Skeletal muscle tissue (tissue), 4 donors: ENCODE measurements around the gene OSBPL10. TPM values are rescaled to one million over a fixed set of nuclear protein-coding genes. Genes with fewer than 3 reads are reported as not detected.

Experiments
- H3K27ac ChIP-seq: one replicate; pipeline ENCODE4 v1.7.0; 2013; ENCODE audit warnings: mild to moderate bottlenecking, low read depth, low read length, inconsistent platforms
- H3K27me3 ChIP-seq, 3 donors: one replicate each; pipeline ENCODE4 v1.7.0; 2013; ENCODE audit warnings: low read length in 3 of 3; ENCODE audit not compliant: control insufficient read depth in 3 of 3, insufficient read depth in 3 of 3
- H3K36me3 ChIP-seq, 3 donors: one replicate each; pipeline ENCODE4 v1.7.0; 2013; ENCODE audit warnings: low read length in 3 of 3; ENCODE audit not compliant: control insufficient read depth in 3 of 3, insufficient read depth in 3 of 3
- H3K4me1 ChIP-seq, 3 donors: one replicate each; pipeline ENCODE4 v1.7.0; 2013; ENCODE audit warnings: low read length in 3 of 3, mild to moderate bottlenecking in 3 of 3; ENCODE audit not compliant: control insufficient read depth in 3 of 3, insufficient read depth in 3 of 3
- H3K4me3 ChIP-seq, 3 donors: one replicate each; pipeline ENCODE4 v1.7.0; 2013; ENCODE audit warnings: low read length in 3 of 3
- H3K9ac ChIP-seq, 3 donors: one replicate each; pipeline ENCODE4 v1.7.0; 2013; ENCODE audit warnings: low read length in 3 of 3, mild to moderate bottlenecking in 3 of 3, moderate library complexity in 2 of 3, low read depth in 1 of 3
- H3K9me3 ChIP-seq, 3 donors: one replicate each; pipeline ENCODE4 v1.7.0; 2013; ENCODE audit warnings: low read length in 3 of 3; ENCODE audit not compliant: control insufficient read depth in 3 of 3
- total RNA-seq: library from RNA; depleted of rRNA; stranded (reverse); fragments of >200 nt; gene quantifications from one replicate; pipeline ENCODE4 v1.2.3, GENCODE V29; 2014
- donor health status: Osteomylitis.

The OSBPL10 gene
- total RNA-seq, 1 donor from 2014 or later, result 6.8 TPM

- H3K36me3 ChIP-seq, result no peaks in the 10 kb centered on the region
- no peak overlapping the region for H3K4me3 ChIP-seq
- H3K27ac ChIP-seq, result no peak overlapping the region
- no peaks in the 10 kb centered on the region for H3K27me3 ChIP-seq
- no peaks in the 10 kb centered on the region for H3K9me3 ChIP-seq
- H3K9ac ChIP-seq, result no peak overlapping the region
- H3K4me1 ChIP-seq, result peaks cover 0 to 3% (median 0%) of the 10 kb centered on the region in 3 donors
Observed at GRCh38 chr3:31848911-31849310, 132.2 kb downstream of the OSBPL10 start.

GRCh38 chr3:31848163-31848818, 132.8 kb downstream of the OSBPL10 start:
- H3K9me3 ChIP-seq, result no peaks in the 10 kb centered on the region
- no peaks in the 10 kb centered on the region for H3K36me3 ChIP-seq
- H3K27ac ChIP-seq, result no peak overlapping the region
- H3K9ac ChIP-seq, result no peak overlapping the region
- peaks cover 0 to 3% (median 0%) of the 10 kb centered on the region in 3 donors for H3K4me1 ChIP-seq
- H3K27me3 ChIP-seq, result no peaks in the 10 kb centered on the region
- H3K4me3 ChIP-seq, result no peak overlapping the region

- no peak overlapping the region for H3K9ac ChIP-seq
- no peaks in the 10 kb centered on the region for H3K36me3 ChIP-seq
- peaks cover 0 to 3% (median 0%) of the 10 kb centered on the region in 3 donors for H3K4me1 ChIP-seq
- no peak overlapping the region for H3K27ac ChIP-seq
- no peak overlapping the region for H3K4me3 ChIP-seq
- H3K9me3 ChIP-seq, result no peaks in the 10 kb centered on the region
- H3K27me3 ChIP-seq, result no peaks in the 10 kb centered on the region
Observed at GRCh38 chr3:31847760-31848159, 133.3 kb downstream of the OSBPL10 start.

- Histone ChIP-seq H3K4me1 (no peaks in the 10 kb centered on the region), H3K36me3 (no peaks in the 10 kb centered on the region), H3K27ac (no peak overlapping the region), H3K9ac (no peak overlapping the region), H3K27me3 (no peaks in the 10 kb centered on the region), H3K4me3 (no peak overlapping the region), H3K9me3 (no peaks in the 10 kb centered on the region)
Observed at GRCh38 chr3:31841515-31841914, 139.5 kb downstream of the OSBPL10 start.

GRCh38 chr3:31840252-31840651, 140.8 kb downstream of the OSBPL10 start:
- H3K4me3 ChIP-seq, result no peak overlapping the region
- no peaks in the 10 kb centered on the region for H3K4me1 ChIP-seq
- H3K9ac ChIP-seq, result no peak overlapping the region

GRCh38 chr3:31839144-31839917, 141.7 kb downstream of the OSBPL10 start:
- no peaks in the 10 kb centered on the region for H3K27me3 ChIP-seq
- no peaks in the 10 kb centered on the region for H3K4me1 ChIP-seq
- H3K4me3 ChIP-seq, result no peak overlapping the region
- H3K9me3 ChIP-seq, result no peaks in the 10 kb centered on the region
- H3K9ac ChIP-seq, result no peak overlapping the region
- H3K36me3 ChIP-seq, result no peaks in the 10 kb centered on the region
- H3K27ac ChIP-seq, result no peak overlapping the region

More at GRCh38 chr3:31840252-31840651, 140.8 kb downstream of the OSBPL10 start:
- no peaks in the 10 kb centered on the region for H3K27me3 ChIP-seq
- H3K27ac ChIP-seq, result no peak overlapping the region
- H3K36me3 ChIP-seq, result no peaks in the 10 kb centered on the region
- H3K9me3 ChIP-seq, result no peaks in the 10 kb centered on the region

- Histone ChIP-seq H3K27me3 (no peaks in the 10 kb centered on the region), H3K4me1 (no peaks in the 10 kb centered on the region), H3K36me3 (no peaks in the 10 kb centered on the region), H3K9me3 (no peaks in the 10 kb centered on the region), H3K4me3 (no peak overlapping the region), H3K27ac (no peak overlapping the region), H3K9ac (no peak overlapping the region)
Observed at GRCh38 chr3:31836131-31837075, 144.7 kb downstream of the OSBPL10 start.

GRCh38 chr3:31833391-31834190, 147.5 kb downstream of the OSBPL10 start:
- no peaks in the 10 kb centered on the region for H3K27me3 ChIP-seq
- no peak overlapping the region for H3K27ac ChIP-seq
- no peaks in the 10 kb centered on the region for H3K36me3 ChIP-seq
- H3K9ac ChIP-seq, result no peak overlapping the region
- H3K9me3 ChIP-seq, result no peaks in the 10 kb centered on the region
- H3K4me3 ChIP-seq, result no peak overlapping the region
- no peaks in the 10 kb centered on the region for H3K4me1 ChIP-seq

- no peak overlapping the region for H3K9ac ChIP-seq
- H3K27ac ChIP-seq, result no peak overlapping the region
- H3K4me1 ChIP-seq, result no peaks in the 10 kb centered on the region
- no peaks in the 10 kb centered on the region for H3K27me3 ChIP-seq
- H3K9me3 ChIP-seq, result no peaks in the 10 kb centered on the region
- no peak overlapping the region for H3K4me3 ChIP-seq
- H3K36me3 ChIP-seq, result no peaks in the 10 kb centered on the region
Observed at GRCh38 chr3:31832551-31832950, 148.5 kb downstream of the OSBPL10 start.
